ENCODE measurements around the gene MEGF8.

MEGF8 gene

DNA sequence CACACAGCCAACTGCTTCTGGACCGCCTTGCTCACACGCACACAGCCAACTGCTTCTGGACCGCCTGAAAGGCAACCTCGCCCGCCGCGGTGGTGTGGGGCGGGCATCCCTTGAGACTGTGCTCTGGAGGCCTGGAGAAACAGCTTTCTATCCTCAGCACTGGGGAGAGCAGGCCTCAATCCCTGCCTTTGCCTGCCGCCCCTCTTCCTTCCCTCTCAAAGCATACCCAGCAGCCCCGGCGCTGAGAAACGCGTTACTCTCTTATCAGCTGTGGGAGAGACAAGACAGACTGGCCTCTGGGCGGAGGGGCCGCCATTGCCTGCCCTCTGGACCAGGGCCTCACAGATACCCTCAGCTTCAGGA, 98.9 kb downstream of the MEGF8 start:
- Histone ChIP-seq H3K27ac (no peak overlapping the region), H3K4me3 (peak overlapping the region; percentile 74)
- DNase-seq (ENCODE audit: low spot score), result no peak
- TF ChIP-seq, protein P1, sequence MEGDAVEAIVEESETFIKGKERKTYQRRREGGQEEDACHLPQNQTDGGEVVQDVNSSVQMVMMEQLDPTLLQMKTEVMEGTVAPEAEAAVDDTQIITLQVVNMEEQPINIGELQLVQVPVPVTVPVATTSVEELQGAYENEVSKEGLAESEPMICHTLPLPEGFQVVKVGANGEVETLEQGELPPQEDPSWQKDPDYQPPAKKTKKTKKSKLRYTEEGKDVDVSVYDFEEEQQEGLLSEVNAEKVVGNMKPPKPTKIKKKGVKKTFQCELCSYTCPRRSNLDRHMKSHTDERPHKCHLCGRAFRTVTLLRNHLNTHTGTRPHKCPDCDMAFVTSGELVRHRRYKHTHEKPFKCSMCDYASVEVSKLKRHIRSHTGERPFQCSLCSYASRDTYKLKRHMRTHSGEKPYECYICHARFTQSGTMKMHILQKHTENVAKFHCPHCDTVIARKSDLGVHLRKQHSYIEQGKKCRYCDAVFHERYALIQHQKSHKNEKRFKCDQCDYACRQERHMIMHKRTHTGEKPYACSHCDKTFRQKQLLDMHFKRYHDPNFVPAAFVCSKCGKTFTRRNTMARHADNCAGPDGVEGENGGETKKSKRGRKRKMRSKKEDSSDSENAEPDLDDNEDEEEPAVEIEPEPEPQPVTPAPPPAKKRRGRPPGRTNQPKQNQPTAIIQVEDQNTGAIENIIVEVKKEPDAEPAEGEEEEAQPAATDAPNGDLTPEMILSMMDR (IDR thresholded peaks at IDR 0.05), result no peak

DNA sequence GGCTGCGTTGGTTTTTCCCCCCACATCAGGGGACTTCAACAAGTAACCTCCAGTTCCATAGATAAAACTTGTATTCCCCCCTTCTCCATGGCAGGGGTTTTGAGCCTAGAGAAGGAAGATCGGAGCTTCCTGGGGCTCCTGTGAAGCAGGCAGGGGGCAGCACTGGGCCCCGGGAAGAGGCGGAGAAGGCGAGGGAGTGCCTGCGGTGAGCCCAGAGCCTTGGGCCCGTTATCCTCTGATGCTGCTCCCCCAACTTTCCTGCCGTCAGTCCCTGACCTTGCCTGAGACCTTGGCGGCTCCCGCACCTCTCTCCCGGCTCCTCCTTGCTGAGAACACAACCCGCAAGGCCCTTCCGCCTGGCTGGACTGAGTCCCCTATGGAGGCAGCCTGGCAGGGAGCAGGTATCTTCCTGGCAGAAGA, 99.3 kb downstream of the MEGF8 start:
- DNase-seq (ENCODE audit: low spot score), result no peak
- TF ChIP-seq, protein P1 (IDR thresholded peaks at IDR 0.05), result no peak
- no peak overlapping the region for H3K4me3 ChIP-seq
- H3K27ac ChIP-seq, result no peak overlapping the region

DNA sequence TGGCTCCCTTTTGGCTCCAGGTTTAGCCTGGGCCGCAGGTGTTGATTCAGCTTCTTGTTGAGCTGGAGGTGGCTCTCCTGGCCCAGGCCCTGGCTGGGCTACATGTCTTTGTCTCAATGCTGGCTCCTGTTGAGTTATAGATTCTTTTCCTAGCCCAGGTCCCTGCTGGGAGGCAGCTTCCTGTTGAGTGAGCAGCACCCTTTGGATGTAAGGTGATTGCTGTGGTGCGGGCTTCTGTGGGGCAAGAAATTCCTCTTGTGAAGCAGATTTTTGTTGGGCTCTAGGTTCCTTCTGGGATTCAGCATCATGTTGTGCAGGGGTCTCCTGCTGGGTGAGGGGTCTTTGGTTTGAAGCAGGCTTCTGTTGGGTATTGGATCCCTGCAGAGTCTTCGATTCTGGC, 101.2 kb downstream of the MEGF8 start:
- Histone ChIP-seq H3K27ac (no peak overlapping the region), H3K4me3 (no peak overlapping the region)
- DNase-seq (ENCODE audit: low spot score), result no peak
- TF ChIP-seq, protein P1 (IDR thresholded peaks at IDR 0.05), result no peak

DNA sequence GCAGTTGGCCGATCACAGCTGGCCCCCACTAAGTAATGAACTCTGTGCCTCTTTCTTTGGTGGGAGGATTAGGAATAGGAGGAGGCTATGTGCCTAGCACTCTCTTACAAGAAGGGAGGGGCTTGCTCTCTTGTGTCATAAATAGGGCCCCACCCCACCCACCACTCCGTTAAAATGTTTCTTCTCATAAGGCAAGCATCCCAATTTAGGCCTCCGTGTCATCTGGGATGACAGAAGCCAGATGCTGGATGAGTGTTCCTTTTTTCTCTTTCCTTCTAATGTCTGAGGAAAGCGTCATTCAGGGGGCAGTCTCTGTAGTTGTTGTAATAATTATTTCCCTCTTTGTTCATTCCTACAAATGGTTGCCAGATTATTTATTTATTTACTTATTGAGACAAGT, 101.9 kb downstream of the MEGF8 start, which contains the start of gene LIPE:
TSS of gene LIPE (minus strand) at position 76 of the 400 bp plus-strand sequence. CDS start 239 bp downstream, outside the sequence.
- no peak for DNase-seq (ENCODE audit: low spot score)
- Histone ChIP-seq H3K27ac (no peak within 1 kb of the TSS), H3K4me3 (no peak within 1 kb of the TSS)
- TF ChIP-seq, protein P1 (IDR thresholded peaks at IDR 0.05), result no peak
